GM21576 (cell line): ENCODE results near the gene SLAIN1.
"Not testable (repeated sequence)": the region's sequence is repeated elsewhere in the genome, so short reads cannot be mapped to it uniquely, and the experiment has no call there.

Experiments used
- ATAC-seq: cut with Tn5 transposase; IDR thresholded peaks from one replicate; pipeline ENCODE4 v1.9.1; 2021; ENCODE audit warnings: mild to moderate bottlenecking, moderate library complexity; ENCODE audit not compliant: unreplicated experiment

SLAIN1 gene

GRCh38 chr13:77697217-77698103, at the start of gene SLAIN1:
Gene SLAIN1 (plus strand): TSS chr13:77697687. CDS start chr13:77697914, 227 bp downstream.
- ATAC-seq: peak; percentile 64

- ATAC-seq: no peak
These were observed 47.1 kb upstream of the SLAIN1 start for GRCh38 chr13:77650409-77650808.

- no peak for ATAC-seq
These were observed 44.2 kb upstream of the SLAIN1 start for GRCh38 chr13:77653301-77653700.

GRCh38 chr13:77660016-77660415, 37.5 kb upstream of the SLAIN1 start:
- ATAC-seq: not testable (repeated sequence)

GRCh38 chr13:77660841-77661250, 36.6 kb upstream of the SLAIN1 start:
- ATAC-seq: no peak

- not testable (repeated sequence) for ATAC-seq
These were observed 35.2 kb upstream of the SLAIN1 start for GRCh38 chr13:77662301-77662700.

GRCh38 chr13:77662831-77663230, 34.7 kb upstream of the SLAIN1 start:
- not testable (repeated sequence) for ATAC-seq

GRCh38 chr13:77674852-77675251, 22.6 kb upstream of the SLAIN1 start:
- ATAC-seq: no peak

GRCh38 chr13:77678691-77679235, 18.7 kb upstream of the SLAIN1 start:
- ATAC-seq: no peak

GRCh38 chr13:77687799-77688198, 9.7 kb upstream of the SLAIN1 start:
- ATAC-seq: no peak

GRCh38 chr13:77691871-77692270, 5.6 kb upstream of the SLAIN1 start:
- no peak for ATAC-seq

- no peak for ATAC-seq
These were observed 4.6 kb upstream of the SLAIN1 start for GRCh38 chr13:77692746-77693448.

GRCh38 chr13:77693449-77693940, 4.0 kb upstream of the SLAIN1 start:
- no peak for ATAC-seq

- ATAC-seq: no peak
These were observed 1.2 kb upstream of the SLAIN1 start for GRCh38 chr13:77696006-77696878.

- peak; percentile 2 for ATAC-seq
These were observed 639 bp upstream of the SLAIN1 start for GRCh38 chr13:77696879-77697216.

- ATAC-seq: peak; percentile 26
These were observed 943 bp downstream of the SLAIN1 start for GRCh38 chr13:77698201-77699058.

- ATAC-seq: no peak
These were observed 1.7 kb downstream of the SLAIN1 start for GRCh38 chr13:77699059-77699680.

- no peak for ATAC-seq
These were observed 3.8 kb downstream of the SLAIN1 start for GRCh38 chr13:77701305-77701704.

- ATAC-seq: no peak
These were observed 4.9 kb downstream of the SLAIN1 start for GRCh38 chr13:77702366-77702765.
